ENCODE data around the gene FEN1. TPM values are rescaled to one million over a fixed set of nuclear protein-coding genes. Genes with fewer than 3 reads are reported as not detected.
A peak's percentile ranks its signal among the peaks of the same experiment; 100 is the strongest.

Gene FEN1
- total RNA-seq, 1 donor from 2014 or later, result 5.1 TPM

- DNase-seq (ENCODE audit: low spot score) (no peak), ATAC-seq (no peak)
Measured at GRCh38 chr11:61793083-61793828, 545 bp downstream of the FEN1 start.

DNA sequence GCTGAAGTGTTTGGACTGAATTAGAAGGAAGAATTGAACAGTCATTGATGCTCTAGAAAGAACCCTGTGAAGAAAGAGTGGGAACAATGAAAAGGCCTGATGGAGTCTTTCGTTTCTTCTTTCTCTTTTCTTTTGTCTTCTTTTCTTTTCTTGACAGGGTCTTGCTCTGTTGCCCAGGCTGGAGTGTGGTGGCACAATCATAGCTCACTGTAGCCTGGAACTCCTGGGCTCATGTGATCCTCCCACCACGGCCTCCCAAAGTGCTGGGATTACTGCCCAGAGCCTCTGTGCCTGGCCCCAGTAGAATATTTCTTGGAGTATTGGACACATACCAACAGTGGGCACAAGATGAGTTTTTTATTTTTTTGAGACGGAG is 1.1 kb downstream of the FEN1 start:
- no peak for DNase-seq (ENCODE audit: low spot score)

GRCh38 chr11:61794579-61794978 is 1.9 kb downstream of the FEN1 start:
- DNase-seq (ENCODE audit: low spot score), result no peak
- ATAC-seq, result no peak

More for the DNA sequence above, 1.1 kb downstream of the FEN1 start:
- ATAC-seq, result no peak

GRCh38 chr11:61795459-61795858 is 2.7 kb downstream of the FEN1 start:
- no peak for ATAC-seq
- no peak for DNase-seq (ENCODE audit: low spot score)

DNA sequence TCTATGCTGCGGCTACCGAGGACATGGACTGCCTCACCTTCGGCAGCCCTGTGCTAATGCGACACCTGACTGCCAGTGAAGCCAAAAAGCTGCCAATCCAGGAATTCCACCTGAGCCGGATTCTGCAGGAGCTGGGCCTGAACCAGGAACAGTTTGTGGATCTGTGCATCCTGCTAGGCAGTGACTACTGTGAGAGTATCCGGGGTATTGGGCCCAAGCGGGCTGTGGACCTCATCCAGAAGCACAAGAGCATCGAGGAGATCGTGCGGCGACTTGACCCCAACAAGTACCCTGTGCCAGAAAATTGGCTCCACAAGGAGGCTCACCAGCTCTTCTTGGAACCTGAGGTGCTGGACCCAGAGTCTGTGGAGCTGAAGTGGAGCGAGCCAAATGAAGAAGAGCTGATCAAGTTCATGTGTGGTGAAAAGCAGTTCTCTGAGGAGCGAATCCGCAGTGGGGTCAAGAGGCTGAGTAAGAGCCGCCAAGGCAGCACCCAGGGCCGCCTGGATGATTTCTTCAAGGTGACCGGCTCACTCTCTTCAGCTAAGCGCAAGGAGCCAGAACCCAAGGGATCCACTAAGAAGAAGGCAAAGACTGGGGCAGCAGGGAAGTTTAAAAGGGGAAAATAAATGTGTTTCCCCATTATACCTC is 3.3 kb downstream of the FEN1 start:
- ATAC-seq, result no peak
- no peak for DNase-seq (ENCODE audit: low spot score)

GRCh38 chr11:61797263-61797944 is 4.7 kb downstream of the FEN1 start:
- ATAC-seq, result peak; percentile 74
- DNase-seq (ENCODE audit: low spot score), result peak; percentile 77

GRCh38 chr11:61799665-61800284 is 7.1 kb downstream of the FEN1 start:
- ATAC-seq (no peak), DNase-seq (ENCODE audit: low spot score) (no peak)

DNA sequence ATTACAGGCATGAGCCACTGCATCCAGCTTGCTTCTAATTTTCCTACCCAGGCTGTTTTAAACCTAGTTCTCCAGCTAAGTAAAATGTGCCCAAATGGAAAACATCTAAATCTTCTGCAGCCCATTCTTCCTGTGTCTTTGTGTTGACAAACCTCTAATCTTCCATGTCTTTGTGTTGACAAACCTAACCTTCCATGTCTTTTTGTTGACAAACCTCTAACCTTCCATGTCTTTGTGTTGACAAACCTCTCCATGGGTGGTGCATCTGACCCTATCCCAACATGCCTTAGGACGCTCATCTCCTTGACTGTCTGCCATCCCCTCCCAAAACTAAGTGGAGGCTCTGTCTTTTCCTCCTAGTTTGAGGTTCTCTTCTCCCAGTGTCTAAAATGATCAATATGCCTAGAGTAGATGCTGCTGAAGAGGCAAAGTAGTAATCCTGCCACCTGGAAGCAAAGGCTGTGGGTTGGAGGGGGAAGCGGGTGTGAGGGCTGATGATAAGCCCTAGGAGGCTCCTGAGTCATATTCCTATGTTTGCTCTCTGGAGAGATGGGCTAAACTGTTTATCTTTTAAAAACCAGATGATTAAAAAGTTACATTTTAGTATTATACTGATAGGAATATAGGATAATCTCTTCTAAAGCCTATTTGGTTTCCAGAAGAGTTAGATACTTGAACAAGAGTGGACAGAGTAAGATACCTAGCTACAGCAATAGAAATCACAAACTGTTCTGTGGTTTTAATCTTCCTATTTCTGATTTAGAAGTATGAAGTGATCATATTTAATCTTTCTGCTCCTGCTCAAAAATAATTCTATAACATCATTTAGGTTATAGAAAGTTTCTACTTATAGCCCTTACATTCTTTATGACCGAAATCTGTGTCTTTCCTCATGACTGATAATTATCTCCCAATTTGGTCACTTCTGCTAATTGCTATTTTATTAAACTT is 7.9 kb downstream of the FEN1 start:
- DNase-seq (ENCODE audit: low spot score), result no peak
- no peak for ATAC-seq

GRCh38 chr11:61802605-61803004 is 9.9 kb downstream of the FEN1 start:
- DNase-seq (ENCODE audit: low spot score), result no peak
- no peak for ATAC-seq

DNA sequence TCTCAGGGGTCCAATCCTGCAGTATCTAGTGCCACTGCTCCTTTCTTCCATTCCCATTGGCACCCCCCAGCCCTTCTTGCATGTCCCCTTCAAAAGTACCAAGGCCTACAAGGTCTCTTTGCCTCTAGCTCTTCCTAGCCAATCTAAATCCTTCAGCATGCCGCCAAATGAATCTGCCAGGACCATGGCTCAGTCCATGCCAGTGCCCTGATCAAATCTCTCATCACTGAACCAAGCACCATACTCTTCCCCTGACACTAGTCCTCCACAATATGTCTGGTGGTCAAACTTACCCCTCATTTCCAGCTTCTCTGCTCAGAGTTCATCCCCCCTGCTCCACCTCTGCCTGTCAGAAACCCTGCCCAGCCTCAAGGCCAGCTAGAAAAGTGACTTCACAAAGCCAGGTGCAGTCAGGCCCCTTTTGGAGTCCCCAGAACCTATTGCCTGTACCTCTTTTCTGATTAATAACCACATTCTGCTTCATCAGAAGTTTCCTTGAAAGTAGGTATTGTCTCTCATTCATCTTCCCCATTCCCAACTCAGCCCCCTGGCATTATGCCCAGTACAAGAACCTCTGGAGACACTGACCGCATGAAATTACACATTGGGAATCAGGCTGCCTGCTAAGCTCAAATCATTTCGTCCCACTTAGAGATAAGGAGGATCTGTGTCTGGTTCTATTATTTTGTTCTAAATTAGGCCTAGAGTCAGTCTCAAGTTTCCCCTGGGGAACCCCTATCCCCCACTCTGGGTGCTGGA is 11.4 kb downstream of the FEN1 start:
- DNase-seq (ENCODE audit: low spot score) (no peak), ATAC-seq (no peak)

DNA sequence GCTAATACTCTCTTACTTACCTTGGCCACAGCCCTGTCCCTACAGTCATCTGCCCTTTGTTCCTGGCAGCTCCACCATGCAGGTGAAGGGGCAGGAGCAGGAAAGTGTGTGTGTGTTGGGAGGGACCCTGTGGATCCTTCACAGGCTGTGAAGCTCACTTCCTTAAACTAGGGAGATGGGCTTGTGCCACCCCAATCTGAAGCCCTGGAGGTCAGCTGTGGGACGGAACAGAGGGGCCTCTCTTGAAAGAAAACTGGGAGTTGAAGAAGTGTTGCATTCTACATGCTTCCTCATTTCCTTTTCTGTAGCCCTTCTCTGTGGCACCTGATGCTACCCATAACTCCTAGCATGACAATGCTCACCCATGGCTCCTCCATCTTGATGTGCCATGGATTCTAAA is 12.4 kb downstream of the FEN1 start:
- DNase-seq (ENCODE audit: low spot score) (no peak), ATAC-seq (no peak)

GRCh38 chr11:61806785-61807184 is 14.1 kb downstream of the FEN1 start:
- no peak for DNase-seq (ENCODE audit: low spot score)
- no peak for ATAC-seq

DNA sequence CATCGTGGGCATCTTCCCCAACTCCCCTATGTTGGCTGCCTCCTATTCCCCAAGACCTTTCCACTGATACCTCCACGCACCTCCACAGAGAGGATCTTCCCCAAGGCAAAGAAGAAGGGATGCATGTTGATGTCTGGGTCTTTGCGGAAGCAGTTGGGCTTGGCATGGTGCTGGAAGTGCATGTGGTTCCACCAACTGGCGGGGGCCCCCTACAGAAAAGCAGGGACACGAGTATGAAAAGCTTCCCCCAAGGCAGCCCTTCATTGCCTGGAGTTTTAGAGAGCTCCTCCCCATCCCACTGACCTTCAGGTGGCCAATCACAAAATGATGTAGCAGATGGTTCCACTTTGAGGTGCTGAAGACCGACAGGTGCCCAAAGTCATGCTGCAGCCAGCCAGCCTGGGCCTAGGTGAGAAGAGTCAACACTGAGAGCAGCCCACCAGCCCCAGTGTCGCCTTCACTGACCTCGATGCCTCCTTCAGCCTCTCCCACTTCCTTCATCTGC is 18.0 kb downstream of the FEN1 start:
- ATAC-seq (no peak), DNase-seq (ENCODE audit: low spot score) (no peak)

DNA sequence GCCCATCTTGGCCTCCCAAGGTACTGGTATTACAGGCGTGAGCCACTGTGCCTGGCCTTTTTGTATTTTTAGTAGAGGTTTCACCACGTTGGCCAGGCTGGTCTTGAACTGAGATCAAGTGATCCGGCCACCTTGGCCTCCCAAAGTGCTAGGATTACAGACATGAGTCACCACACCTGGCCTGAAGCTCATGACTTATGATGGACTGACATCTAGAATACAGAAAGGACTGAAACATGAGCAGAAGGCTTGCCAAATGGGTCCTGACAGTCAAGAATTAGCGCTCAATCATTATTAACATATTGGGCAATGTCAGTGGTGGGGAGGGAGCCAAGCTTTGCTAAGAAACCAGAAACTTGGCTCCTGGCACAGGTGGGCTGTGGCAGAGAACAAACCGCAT is 19.1 kb downstream of the FEN1 start:
- no peak for ATAC-seq
- no peak for DNase-seq (ENCODE audit: low spot score)

GRCh38 chr11:61812736-61813411 is 20.2 kb downstream of the FEN1 start:
- no peak for DNase-seq (ENCODE audit: low spot score)

GRCh38 chr11:61814247-61814957 is 21.7 kb downstream of the FEN1 start:
- DNase-seq (ENCODE audit: low spot score) (no peak), ATAC-seq (no peak)

More at GRCh38 chr11:61812736-61813411, 20.2 kb downstream of the FEN1 start:
- ATAC-seq, result no peak

DNA sequence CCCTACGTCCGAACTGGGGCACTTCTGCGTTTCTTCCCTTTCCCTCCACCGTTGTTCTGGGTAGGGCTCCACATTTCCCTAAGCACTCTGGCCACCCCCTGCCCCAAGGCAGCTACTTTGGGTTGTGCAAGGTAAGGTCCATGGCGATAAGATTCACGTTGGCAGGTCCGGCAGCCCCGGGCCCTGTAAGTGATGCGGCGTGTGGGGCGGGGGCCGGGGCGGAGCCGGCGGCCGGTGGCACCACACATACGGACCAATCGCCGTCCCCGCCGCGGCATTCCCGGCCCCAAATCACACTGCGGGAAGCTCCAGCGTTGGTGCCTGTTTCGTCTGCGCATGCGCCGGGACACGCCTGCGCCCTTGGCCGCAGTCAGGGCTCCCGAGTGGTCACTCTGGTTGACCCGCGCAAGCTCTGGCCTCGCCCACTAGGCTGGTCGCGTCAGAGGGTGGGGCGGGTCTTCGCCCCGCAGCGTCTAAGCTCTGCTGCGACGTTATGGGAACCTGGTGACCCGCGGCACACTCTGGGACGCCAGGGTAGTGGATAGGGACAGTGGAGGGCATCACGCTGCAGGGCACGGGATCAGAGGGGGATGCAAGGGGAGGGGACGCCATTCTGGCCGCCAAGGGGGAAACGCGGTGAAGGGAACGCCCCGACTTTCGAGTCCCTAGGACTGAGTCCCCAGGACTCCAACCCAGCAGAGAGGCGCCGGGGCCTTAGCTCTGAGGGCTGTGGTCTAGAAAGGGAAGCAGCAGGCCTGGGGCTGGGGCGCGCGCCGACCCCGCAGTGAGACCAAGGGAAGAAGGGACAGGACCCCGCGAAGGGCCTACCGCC is 22.5 kb downstream of the FEN1 start:
- DNase-seq (ENCODE audit: low spot score) (peak; percentile 97), ATAC-seq (peak; percentile 91)

All from left lobe of liver (tissue), 2 donors.